ENCODE data around the gene TMEM109.

TMEM109 gene

GRCh38 chr11:60971520-60971919 lies 57.6 kb downstream of the TMEM109 start, which contains the start of gene CD6:
Gene CD6 (plus strand): TSS chr11:60971680. CDS start chr11:60971866, 186 bp downstream.
- no peak for DNase-seq (ENCODE audit: low spot score)

- no peak for DNase-seq (ENCODE audit: low spot score)
Observed at GRCh38 chr11:60972182-60973030, 58.4 kb downstream of the TMEM109 start.
